NCI-H82 (cell line): ENCODE results near the gene RALGAPA2.

Experiments
- DNase-seq: peaks from one replicate; lab custom pipeline; 2025; lab: John Stamatoyannopoulos, UW

RALGAPA2 gene

GRCh38 chr20:20462185-20462584 lies 250.3 kb downstream of the RALGAPA2 start:
- peak; percentile 26 for DNase-seq

DNA sequence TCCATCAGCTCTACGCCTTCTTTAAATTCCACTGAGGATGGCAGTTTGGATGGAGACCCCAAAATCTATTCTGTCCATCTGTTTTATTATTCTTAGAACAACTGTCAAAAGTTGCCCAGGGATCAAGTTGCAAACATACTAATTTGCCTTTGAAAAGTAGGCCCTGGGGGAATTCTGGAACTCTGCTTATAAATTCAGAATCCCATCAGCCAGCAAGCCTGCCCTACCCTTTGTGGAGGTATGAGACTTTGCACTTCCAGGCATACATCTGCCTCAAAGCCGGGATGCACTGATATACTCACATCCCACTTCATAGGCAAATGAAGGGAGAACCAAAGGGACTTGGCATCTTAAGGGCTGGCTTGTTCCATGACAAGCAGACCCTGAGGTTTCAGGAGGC lies 250.9 kb downstream of the RALGAPA2 start:
- peak; percentile 66 for DNase-seq

GRCh38 chr20:20459726-20460125 lies 252.7 kb downstream of the RALGAPA2 start:
- no peak for DNase-seq

GRCh38 chr20:20457392-20458126 lies 254.9 kb downstream of the RALGAPA2 start:
- no peak for DNase-seq

DNA sequence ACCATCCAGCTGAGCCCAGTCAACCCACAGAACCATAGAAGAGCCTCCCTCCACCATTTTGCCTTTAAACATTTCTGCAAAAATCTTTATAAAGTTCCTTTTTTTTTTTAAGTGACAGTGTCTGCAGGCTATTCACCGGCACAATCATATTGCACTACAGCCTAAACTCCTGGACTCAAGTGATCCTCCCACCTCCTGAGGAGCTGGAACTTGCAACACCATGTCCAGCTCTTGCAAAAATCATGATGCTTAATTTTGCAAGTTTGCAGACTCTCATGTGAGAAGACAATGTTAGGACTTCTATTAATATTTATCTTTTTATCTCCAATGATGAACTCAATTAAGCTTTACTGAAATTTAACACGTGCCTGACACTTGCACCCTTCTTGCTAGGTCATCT lies 255.7 kb downstream of the RALGAPA2 start:
- DNase-seq: no peak

DNA sequence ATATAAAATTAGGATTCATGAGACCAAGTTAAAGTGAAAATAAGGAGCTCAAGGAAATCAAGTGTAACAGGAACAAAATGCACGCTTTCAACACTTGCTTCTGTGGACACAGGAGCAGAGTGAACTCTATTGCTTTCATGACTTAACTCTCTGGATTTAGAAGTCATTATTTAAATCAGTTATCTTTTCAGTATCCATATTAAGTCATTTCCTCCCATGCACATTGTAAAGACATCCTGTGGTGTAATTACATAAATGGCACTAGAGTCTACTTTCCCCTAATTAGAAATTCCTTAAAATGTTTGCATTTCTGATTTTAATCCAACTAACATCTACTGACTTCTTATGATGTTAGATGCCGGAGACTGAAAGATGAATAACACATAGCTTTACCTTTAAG lies 256.5 kb downstream of the RALGAPA2 start:
- no peak for DNase-seq

- DNase-seq: peak; percentile 92
Observed at GRCh38 chr20:20454850-20455627, 257.4 kb downstream of the RALGAPA2 start.

- no peak for DNase-seq
Observed at GRCh38 chr20:20454367-20454766, 258.1 kb downstream of the RALGAPA2 start.

DNA sequence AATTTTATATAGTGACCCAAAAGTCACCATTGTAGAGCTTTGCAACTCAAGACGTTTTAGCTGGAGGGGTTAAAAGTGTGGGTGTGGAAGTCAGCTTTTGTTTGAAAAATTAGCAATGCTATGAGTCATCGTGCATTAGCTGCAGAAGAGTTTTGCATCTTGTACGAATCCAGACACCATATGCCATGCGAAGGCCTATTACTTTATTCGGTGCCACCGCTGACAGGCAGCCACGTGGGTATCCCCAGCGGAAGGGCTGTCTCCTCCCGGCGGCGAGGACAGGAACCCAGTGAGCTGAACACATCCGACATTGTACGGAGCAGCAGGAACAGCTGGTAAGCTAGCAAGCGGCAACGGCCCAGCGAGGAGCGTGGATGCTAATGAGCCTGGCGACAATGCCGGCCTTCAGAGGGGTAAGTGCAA lies 260.2 kb downstream of the RALGAPA2 start:
- peak; percentile 95 for DNase-seq

DNA sequence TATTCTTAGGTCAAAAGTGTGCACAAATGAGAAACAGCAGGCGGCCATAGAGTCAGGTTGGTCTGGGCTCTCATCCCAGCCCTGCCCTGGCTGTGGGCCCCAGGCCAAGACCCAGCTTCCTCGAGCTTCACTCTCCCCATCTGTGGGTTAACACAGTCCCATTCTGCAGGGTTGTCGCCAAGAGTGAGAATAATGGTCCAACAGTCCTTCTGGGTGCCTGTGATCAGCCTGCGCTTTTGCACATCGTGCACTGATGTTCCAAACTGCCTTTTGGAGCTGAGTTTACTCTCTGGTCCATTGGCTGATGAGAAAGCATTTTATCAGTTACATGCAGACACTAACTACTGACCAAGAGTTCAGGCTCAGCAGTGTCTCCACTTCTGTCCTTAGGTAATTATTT lies 261.9 kb downstream of the RALGAPA2 start:
- DNase-seq: no peak

- peak; percentile 57 for DNase-seq
Observed at GRCh38 chr20:20448881-20449280, 263.6 kb downstream of the RALGAPA2 start.

DNA sequence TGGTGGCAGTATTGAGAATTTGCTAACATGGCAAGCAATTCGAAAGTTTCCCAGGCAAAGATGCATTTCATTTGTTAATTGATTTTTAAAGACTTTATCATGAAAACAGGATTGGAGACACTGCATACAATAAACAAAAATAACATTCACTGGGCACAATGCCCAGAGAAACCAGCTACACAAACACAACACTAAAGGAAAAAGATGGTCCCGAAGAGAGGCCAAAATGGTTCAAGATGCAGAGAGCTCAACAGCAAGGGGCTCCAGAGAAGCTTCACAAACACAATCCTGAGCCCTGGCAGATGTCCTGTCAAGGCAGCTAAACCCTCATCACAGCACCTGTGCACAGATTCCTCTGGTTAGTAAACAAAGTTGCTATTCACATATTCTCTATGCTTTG lies 265.2 kb downstream of the RALGAPA2 start:
- peak; percentile 88 for DNase-seq

- DNase-seq: no peak
Observed at GRCh38 chr20:20446425-20447015, 265.9 kb downstream of the RALGAPA2 start.

- no peak for DNase-seq
Observed at GRCh38 chr20:20446001-20446400, 266.4 kb downstream of the RALGAPA2 start.

GRCh38 chr20:20443504-20443903 lies 268.9 kb downstream of the RALGAPA2 start:
- DNase-seq: no peak

DNA sequence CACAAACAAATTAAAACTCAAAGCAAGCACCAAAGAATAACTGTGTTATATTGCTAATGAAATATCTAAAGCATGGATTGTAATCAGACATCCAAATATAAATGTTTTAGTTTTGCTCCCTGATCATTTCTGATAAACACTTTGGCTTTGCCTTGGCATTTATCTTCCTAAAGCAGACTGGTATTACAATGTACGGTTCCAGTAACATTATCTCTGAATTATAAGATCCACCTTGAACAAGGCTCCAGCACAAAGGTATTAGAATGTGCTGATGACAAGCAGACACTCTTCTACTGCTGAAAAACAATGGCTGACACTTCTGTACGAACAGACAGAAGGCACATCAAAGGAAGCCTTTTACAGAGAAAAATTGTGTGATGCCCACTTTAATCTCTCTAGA lies 270.0 kb downstream of the RALGAPA2 start:
- DNase-seq: no peak

- DNase-seq: peak; percentile 33
Observed at GRCh38 chr20:20440886-20441658, 271.4 kb downstream of the RALGAPA2 start.

GRCh38 chr20:20440481-20440880 lies 272.0 kb downstream of the RALGAPA2 start:
- no peak for DNase-seq

- no peak for DNase-seq
Observed at GRCh38 chr20:20439602-20440190, 272.7 kb downstream of the RALGAPA2 start.

GRCh38 chr20:20437314-20437713 lies 275.1 kb downstream of the RALGAPA2 start:
- DNase-seq: no peak

- DNase-seq: no peak
Observed at GRCh38 chr20:20436689-20437088, 275.8 kb downstream of the RALGAPA2 start.

GRCh38 chr20:20435453-20435852 lies 277.0 kb downstream of the RALGAPA2 start:
- peak; percentile 47 for DNase-seq
